IPS-NIHi11 (cell line): ENCODE results near the gene ITIH5.

Experiments
- DNase-seq: peaks from one replicate; pipeline ENCODE4 v3.0.0; 2012; ENCODE audit warnings: mixed read lengths, low spot score

Gene ITIH5

GRCh38 chr10:7547206-7547605, 119.6 kb downstream of the ITIH5 start:
- DNase-seq = no peak

- DNase-seq = no peak
Measured at GRCh38 chr10:7546385-7546967, 120.3 kb downstream of the ITIH5 start.

- DNase-seq = no peak
Measured at GRCh38 chr10:7545792-7546191, 121.0 kb downstream of the ITIH5 start.

GRCh38 chr10:7545261-7545660, 121.5 kb downstream of the ITIH5 start:
- no peak for DNase-seq

- DNase-seq = no peak
Measured at GRCh38 chr10:7544203-7544602, 122.6 kb downstream of the ITIH5 start.

GRCh38 chr10:7542189-7542914, 124.4 kb downstream of the ITIH5 start:
- no peak for DNase-seq

- DNase-seq = peak; percentile 43
Measured at GRCh38 chr10:7541137-7542087, 125.4 kb downstream of the ITIH5 start.

GRCh38 chr10:7538970-7539654, 127.7 kb downstream of the ITIH5 start:
- DNase-seq = no peak

- no peak for DNase-seq
Measured at GRCh38 chr10:7537126-7537525, 129.6 kb downstream of the ITIH5 start.

GRCh38 chr10:7534480-7534852, 132.3 kb downstream of the ITIH5 start:
- no peak for DNase-seq

GRCh38 chr10:7533657-7534479, 132.9 kb downstream of the ITIH5 start:
- DNase-seq = no peak

GRCh38 chr10:7532723-7533498, 133.9 kb downstream of the ITIH5 start:
- DNase-seq = no peak

GRCh38 chr10:7529638-7530037, 137.1 kb downstream of the ITIH5 start:
- no peak for DNase-seq

- DNase-seq = no peak
Measured at GRCh38 chr10:7527468-7527867, 139.3 kb downstream of the ITIH5 start.

- no peak for DNase-seq
Measured at GRCh38 chr10:7526017-7526400, 140.8 kb downstream of the ITIH5 start.

- DNase-seq = peak; percentile 72
Measured at GRCh38 chr10:7525314-7526016, 141.3 kb downstream of the ITIH5 start.

GRCh38 chr10:7523656-7524055, 143.1 kb downstream of the ITIH5 start:
- no peak for DNase-seq

- no peak for DNase-seq
Measured at GRCh38 chr10:7520507-7521485, 146.0 kb downstream of the ITIH5 start.

GRCh38 chr10:7519351-7519750, 147.4 kb downstream of the ITIH5 start:
- no peak for DNase-seq
